Parathyroid adenoma (tissue), 2 donors: ENCODE data around the gene LPCAT1.
"Not testable (repeated sequence)": the region's sequence is repeated elsewhere in the genome, so short reads cannot be mapped to it uniquely, and the experiment has no call there.

Experiments used
- H2AFZ ChIP-seq: fragments of 300-600 bp; sonication (generic); one replicate; pipeline ENCODE4 v1.7.0; 2017; ENCODE audit warnings: antibody characterized with exemption, mild to moderate bottlenecking
- H3K27ac ChIP-seq: fragments of 300-600 bp; sonication (generic); one replicate; pipeline ENCODE4 v1.7.0; 2017
- H3K27me3 ChIP-seq: fragments of 300-600 bp; sonication (generic); one replicate; pipeline ENCODE4 v1.7.0; 2017; ENCODE audit warnings: low read length; ENCODE audit not compliant: control insufficient read depth, insufficient read depth
- H3K36me3 ChIP-seq: fragments of 300-600 bp; sonication (generic); one replicate; pipeline ENCODE4 v1.7.0; 2017; ENCODE audit warnings: low read length; ENCODE audit not compliant: control insufficient read depth, insufficient read depth
- H3K4me1 ChIP-seq: fragments of 300-600 bp; sonication (generic); one replicate; pipeline ENCODE4 v1.7.0; 2017; ENCODE audit warnings: control low read depth
- H3K4me2 ChIP-seq: fragments of 300-600 bp; sonication (generic); one replicate; pipeline ENCODE4 v1.7.0; 2017; ENCODE audit warnings: low read length
- H3K4me3 ChIP-seq: fragments of 300-600 bp; sonication (generic); one replicate; pipeline ENCODE4 v1.7.0; 2017; ENCODE audit warnings: low read depth, low read length
- H3K79me2 ChIP-seq: fragments of 300-600 bp; sonication (generic); one replicate; pipeline ENCODE4 v1.7.0; 2017; ENCODE audit warnings: control low read depth
- H3K9ac ChIP-seq: fragments of 300-600 bp; sonication (generic); one replicate; pipeline ENCODE4 v1.7.0; 2017; ENCODE audit warnings: mild to moderate bottlenecking
- H3K9me3 ChIP-seq: fragments of 300-600 bp; sonication (generic); one replicate; pipeline ENCODE4 v1.7.0; 2017; ENCODE audit warnings: low read length; ENCODE audit not compliant: control insufficient read depth
- TF ChIP-seq, protein P1 (sequence below): fragments of 300-600 bp; sonication (generic); IDR thresholded peaks from one replicate; pipeline ENCODE4 v1.7.0; 2017; ENCODE audit warnings: antibody characterized with exemption, mild to moderate bottlenecking
- donor health status: primary hyperparathyroidism.

LPCAT1 gene

DNA sequence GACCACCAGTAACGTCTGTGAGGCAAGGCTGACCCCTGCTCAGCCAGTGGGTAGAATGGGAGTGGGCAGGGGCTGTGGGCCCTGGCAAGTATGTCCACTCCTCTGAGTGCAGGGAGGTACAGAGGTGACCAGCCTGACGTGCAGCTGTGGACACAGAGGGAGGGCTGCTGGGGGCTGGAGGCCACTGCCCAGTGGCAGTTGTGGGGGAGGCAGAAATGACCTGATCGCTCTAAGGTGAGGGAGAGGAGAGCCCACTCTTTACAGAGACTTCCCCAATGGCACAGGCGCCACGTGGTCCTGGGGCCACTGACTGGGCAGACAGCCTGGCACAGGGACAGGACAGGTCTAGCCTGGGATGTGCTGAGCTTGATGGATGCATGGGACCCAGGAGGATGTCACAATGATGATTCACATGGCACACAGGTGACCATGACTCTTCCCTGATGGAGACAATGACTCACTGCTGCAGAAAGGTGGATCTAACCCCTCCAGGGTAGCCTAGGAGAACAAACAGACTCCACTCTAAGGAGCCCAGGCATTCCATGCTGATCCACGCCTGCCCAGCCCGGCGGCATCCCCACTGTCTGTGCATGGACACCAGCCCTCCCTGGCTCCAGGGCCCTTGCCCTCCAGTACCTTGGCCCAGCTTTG is 7.7 kb downstream of the LPCAT1 start:
- H3K27me3 ChIP-seq: no peaks in the 10 kb centered on the region
- no peak overlapping the region for H3K9ac ChIP-seq
- no peak overlapping the region for H3K4me2 ChIP-seq
- H3K36me3 ChIP-seq: no peaks in the 10 kb centered on the region
- H2AFZ ChIP-seq: no peak overlapping the region
- H3K4me3 ChIP-seq: no peak overlapping the region
- H3K27ac ChIP-seq: no peak overlapping the region
- H3K79me2 ChIP-seq: peaks cover 45% of the 10 kb centered on the region
- TF ChIP-seq, protein P1, sequence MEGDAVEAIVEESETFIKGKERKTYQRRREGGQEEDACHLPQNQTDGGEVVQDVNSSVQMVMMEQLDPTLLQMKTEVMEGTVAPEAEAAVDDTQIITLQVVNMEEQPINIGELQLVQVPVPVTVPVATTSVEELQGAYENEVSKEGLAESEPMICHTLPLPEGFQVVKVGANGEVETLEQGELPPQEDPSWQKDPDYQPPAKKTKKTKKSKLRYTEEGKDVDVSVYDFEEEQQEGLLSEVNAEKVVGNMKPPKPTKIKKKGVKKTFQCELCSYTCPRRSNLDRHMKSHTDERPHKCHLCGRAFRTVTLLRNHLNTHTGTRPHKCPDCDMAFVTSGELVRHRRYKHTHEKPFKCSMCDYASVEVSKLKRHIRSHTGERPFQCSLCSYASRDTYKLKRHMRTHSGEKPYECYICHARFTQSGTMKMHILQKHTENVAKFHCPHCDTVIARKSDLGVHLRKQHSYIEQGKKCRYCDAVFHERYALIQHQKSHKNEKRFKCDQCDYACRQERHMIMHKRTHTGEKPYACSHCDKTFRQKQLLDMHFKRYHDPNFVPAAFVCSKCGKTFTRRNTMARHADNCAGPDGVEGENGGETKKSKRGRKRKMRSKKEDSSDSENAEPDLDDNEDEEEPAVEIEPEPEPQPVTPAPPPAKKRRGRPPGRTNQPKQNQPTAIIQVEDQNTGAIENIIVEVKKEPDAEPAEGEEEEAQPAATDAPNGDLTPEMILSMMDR: no peak
- no peaks in the 10 kb centered on the region for H3K4me1 ChIP-seq
- no peaks in the 10 kb centered on the region for H3K9me3 ChIP-seq

DNA sequence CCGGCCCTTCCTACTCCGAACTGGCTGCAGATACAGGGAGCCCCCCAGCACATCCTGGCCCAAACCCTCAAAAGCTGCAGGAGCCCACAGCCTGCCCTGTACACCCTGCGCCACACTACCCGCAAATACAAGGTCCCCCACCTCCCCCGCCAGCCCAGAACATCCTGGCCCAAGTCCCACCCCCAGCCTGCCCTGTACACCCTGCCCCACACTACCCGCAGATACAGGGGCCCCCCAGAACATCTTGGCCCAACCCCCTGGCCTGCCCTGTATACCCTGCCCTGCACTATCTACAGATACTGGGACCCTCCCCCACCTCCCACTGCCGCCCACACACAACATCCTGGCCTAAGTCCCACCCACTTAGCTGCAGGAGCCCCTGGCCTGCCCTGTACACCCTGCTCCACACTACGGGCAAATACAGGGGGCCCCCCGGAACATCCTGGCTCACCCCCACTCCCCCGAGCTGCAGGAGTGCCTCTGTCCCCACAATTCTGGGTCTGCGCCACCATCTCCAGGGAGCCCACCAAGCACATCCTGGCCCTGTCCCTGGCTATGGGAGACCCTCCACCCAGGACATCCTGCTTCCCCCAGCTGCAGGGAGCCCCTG is 8.3 kb downstream of the LPCAT1 start:
- Histone ChIP-seq H3K9me3 (no peaks in the 10 kb centered on the region), H3K4me3 (no peak overlapping the region), H2AFZ (no peak overlapping the region), H3K4me1 (no peaks in the 10 kb centered on the region), H3K36me3 (no peaks in the 10 kb centered on the region), H3K9ac (no peak overlapping the region), H3K79me2 (peaks cover 48% of the 10 kb centered on the region), H3K4me2 (no peak overlapping the region), H3K27ac (no peak overlapping the region), H3K27me3 (no peaks in the 10 kb centered on the region)
- TF ChIP-seq, protein P1: no peak

DNA sequence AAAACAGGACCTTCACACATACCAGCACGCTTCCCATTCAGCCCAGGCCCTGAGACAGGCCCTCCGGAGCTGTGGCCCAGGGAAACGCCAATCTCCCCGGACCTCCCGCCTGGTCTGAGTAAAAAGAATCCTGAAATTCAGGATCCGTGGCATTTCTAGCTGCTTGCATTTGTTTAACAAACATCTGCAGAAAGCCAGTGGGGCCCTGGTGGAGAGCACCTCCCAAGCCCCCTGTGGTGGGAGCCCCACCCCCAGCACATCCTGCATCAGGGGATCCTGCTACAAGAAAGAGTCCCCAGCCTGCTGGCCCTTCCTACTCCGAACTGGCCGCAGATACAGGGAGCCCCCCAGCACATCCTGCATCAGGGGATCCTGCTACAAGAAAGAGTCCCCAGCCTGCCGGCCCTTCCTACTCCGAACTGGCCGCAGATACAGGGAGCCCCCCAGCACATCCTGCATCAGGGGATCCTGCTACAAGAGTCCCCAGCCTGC is 8.9 kb downstream of the LPCAT1 start:
- not testable (repeated sequence) for H3K27ac ChIP-seq, H3K4me3 ChIP-seq, H3K36me3 ChIP-seq, H3K27me3 ChIP-seq, H2AFZ ChIP-seq, H3K4me2 ChIP-seq, H3K4me1 ChIP-seq, H3K9me3 ChIP-seq, H3K9ac ChIP-seq
- H3K79me2 ChIP-seq: peaks cover 45% of the 10 kb centered on the region

DNA sequence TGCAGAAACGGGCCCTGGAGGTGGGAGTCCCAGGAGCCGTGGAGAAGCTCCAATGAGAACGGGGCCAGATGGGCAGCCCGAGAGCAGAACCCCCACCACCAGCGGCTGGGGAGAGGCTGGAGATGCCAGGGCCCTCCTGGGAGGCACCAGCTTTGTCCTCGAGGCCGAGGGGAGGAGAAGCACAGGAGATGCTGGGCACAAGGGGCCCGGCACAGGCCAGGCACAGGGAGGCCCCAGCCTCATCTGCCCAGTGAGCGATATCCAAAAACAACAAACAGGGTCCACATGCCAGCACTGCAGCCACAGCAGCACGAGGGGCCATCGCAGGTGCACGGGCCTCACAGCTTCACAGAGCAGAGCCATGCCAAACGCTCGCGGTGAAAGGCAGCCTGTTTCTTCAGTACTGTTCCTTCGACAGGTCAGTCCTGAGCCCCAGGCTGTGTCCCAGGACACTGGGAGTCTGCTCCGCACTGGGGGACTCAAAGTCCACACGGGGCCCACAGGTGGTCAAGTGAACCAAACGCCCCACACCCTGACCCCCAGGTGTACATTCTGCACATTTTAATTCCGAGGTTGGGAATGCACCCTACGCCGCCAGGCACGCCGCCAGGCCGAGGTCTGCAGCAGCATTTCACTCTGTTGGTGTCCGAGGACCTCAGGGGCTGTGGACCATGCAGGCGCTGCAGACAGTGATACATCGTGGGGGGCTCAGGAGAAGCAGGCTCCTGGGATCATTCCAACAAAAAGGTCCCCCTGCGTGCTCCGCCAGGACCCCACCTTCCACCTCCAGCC is 9.5 kb downstream of the LPCAT1 start:
- H3K36me3 ChIP-seq: no peaks in the 10 kb centered on the region
- H3K27ac ChIP-seq: no peak overlapping the region
- no peaks in the 10 kb centered on the region for H3K4me1 ChIP-seq

More for the DNA sequence above, 9.5 kb downstream of the LPCAT1 start:
- Histone ChIP-seq H3K27me3 (no peaks in the 10 kb centered on the region), H3K4me2 (no peak overlapping the region), H3K4me3 (no peak overlapping the region), H3K9ac (no peak overlapping the region), H3K9me3 (no peaks in the 10 kb centered on the region), H2AFZ (no peak overlapping the region), H3K79me2 (peaks cover 39% of the 10 kb centered on the region)
- TF ChIP-seq, protein P1: no peak
